Naive thymus-derived CD8-positive, alpha-beta T cell (primary cell): ENCODE results near the gene RNF150. TPM values are rescaled to one million over a fixed set of nuclear protein-coding genes. Genes with fewer than 3 reads are reported as not detected.
"Not testable (repeated sequence)": the region's sequence is repeated elsewhere in the genome, so short reads cannot be mapped to it uniquely, and the experiment has no call there.

Source experiments
- ATAC-seq, 2 donors: fragments of 150-1000 bp; cut with Tn5 transposase in 1 of 2; sonication (Bioruptor Pico), chemical (Tn5 transposase) in 1 of 2; 1 replicate in 1 of 2; 2 replicates in 1 of 2; pipeline ENCODE4 v1.10.0; 2021; ENCODE audit warnings: mild to moderate bottlenecking in 2 of 2, moderate library complexity in 2 of 2
- POLR2A ChIA-PET: fragments of 350-600 bp; sonication (Branson Sonifier 250); formaldehyde crosslinking; loops from one replicate; lab custom pipeline; 2021; ENCODE audit warnings: antibody characterized with exemption; lab: Charles Lee
- DNase-seq, 10 donors: peaks; one replicate each; pipeline versions ENCODE4 v3.0.0 to v3.0.0-alpha.2; 2020 to 2022
- H3K27ac Mint-ChIP-seq, 10 donors: one replicate each; pipeline ENCODE4 v1.8.0; 2020 to 2022; ENCODE audit warnings: mild to moderate bottlenecking in 10 of 10, mixed read lengths in 10 of 10, moderate library complexity in 4 of 10, inconsistent platforms in 1 of 10
- H3K27me3 Mint-ChIP-seq, 5 donors: one replicate each; pipeline ENCODE4 v1.8.0; 2021 to 2022; ENCODE audit warnings: mixed read lengths in 5 of 5
- H3K36me3 Mint-ChIP-seq, 3 donors: one replicate each; pipeline ENCODE4 v1.8.0; 2020 to 2022; ENCODE audit warnings: mixed read lengths in 3 of 3, mild to moderate bottlenecking in 2 of 3, inconsistent platforms in 1 of 3
- H3K4me1 Mint-ChIP-seq, 4 donors: one replicate each; pipeline ENCODE4 v1.8.0; 2021 to 2022; ENCODE audit warnings: mixed read lengths in 4 of 4
- H3K4me3 Mint-ChIP-seq, 10 donors: one replicate each; pipeline ENCODE4 v1.8.0; 2020 to 2022; ENCODE audit warnings: mild to moderate bottlenecking in 10 of 10, mixed read lengths in 10 of 10, moderate library complexity in 6 of 10, inconsistent platforms in 1 of 10
- H3K9me3 Mint-ChIP-seq, 9 donors: one replicate each; pipeline ENCODE4 v1.8.0; 2020 to 2022; ENCODE audit warnings: mixed read lengths in 9 of 9, mild to moderate bottlenecking in 3 of 9, inconsistent platforms in 1 of 9, moderate library complexity in 1 of 9
- polyA plus RNA-seq, 3 donors: library from polyadenylated mRNA; unstranded; fragments of 300-500 nt; fragmentation: Illumina TruSeq; gene quantifications; one replicate each; pipeline ENCODE4 v1.2.3, GENCODE V29; 2021
- total RNA-seq, 8 experiments: library from RNA in 2 of 8; stranded (reverse) in 2 of 8; gene quantifications; one replicate each; pipeline ENCODE4 v1.2.3 and lab custom pipeline; 2021 to 2026

Gene RNF150
- total and polyA plus RNA-seq, 5 experiments from 2014 or later, result not detected

GRCh38 chr4:140849526-140849925 lies 283.7 kb downstream of the RNF150 start:
- peaks cover 0 to 5% (median 0%) of the 10 kb centered on the region in 4 donors for H3K4me1 Mint-ChIP-seq
- no peaks in the 10 kb centered on the region for H3K36me3 Mint-ChIP-seq
- DNase-seq (no peak), ATAC-seq (no peak)
- POLR2A ChIA-PET, result no interaction called here
- H3K4me3 Mint-ChIP-seq, result no peak overlapping the region
- peaks cover 0 to 6% (median 0%) of the 10 kb centered on the region in 9 donors for H3K9me3 Mint-ChIP-seq
- H3K27me3 Mint-ChIP-seq, result peaks cover 5 to 32% (median 18%) of the 10 kb centered on the region in 5 donors
- H3K27ac Mint-ChIP-seq, result no peak overlapping the region

GRCh38 chr4:140846736-140847135 lies 286.5 kb downstream of the RNF150 start:
- no peak for DNase-seq
- peaks cover 5 to 32% (median 13%) of the 10 kb centered on the region in 5 donors for H3K27me3 Mint-ChIP-seq
- POLR2A ChIA-PET, result no interaction called here
- H3K4me1 Mint-ChIP-seq, result peaks cover 0 to 5% (median 0%) of the 10 kb centered on the region in 4 donors
- ATAC-seq, result no peak
- H3K27ac Mint-ChIP-seq, result no peak overlapping the region
- peaks cover 0 to 6% (median 0%) of the 10 kb centered on the region in 9 donors for H3K9me3 Mint-ChIP-seq
- H3K4me3 Mint-ChIP-seq, result no peak overlapping the region
- H3K36me3 Mint-ChIP-seq, result no peaks in the 10 kb centered on the region

- Mint-ChIP-seq H3K27ac (no peak overlapping the region), H3K4me1 (no peaks in the 10 kb centered on the region), H3K9me3 (peaks cover 0 to 6% (median 0%) of the 10 kb centered on the region in 9 donors), H3K4me3 (no peak overlapping the region), H3K27me3 (peaks cover 0 to 15% (median 5%) of the 10 kb centered on the region in 5 donors), H3K36me3 (no peaks in the 10 kb centered on the region)
- DNase-seq (no peak), ATAC-seq (no peak)
- POLR2A ChIA-PET, result no interaction called here
These were observed 289.2 kb downstream of the RNF150 start for GRCh38 chr4:140844061-140844460.

DNA sequence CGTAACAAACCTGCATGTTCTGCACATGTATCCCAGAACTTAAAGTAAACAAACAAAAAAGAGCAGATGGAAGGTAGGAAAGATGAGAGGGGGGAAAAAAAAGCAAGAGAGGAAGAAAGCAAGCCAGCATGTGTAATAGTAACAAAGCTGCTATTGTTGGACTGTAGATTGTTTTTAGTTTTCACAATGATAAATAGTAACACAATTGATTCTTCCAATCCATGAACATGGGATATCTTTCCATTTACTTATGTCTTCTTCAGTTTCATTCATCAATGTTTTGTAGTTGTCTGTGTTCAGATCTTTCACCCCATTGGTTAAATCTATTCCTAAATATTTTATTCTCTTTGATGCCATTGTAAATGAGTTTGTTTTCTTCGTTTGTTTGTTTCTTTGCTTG lies 292.1 kb downstream of the RNF150 start:
- no peak for ATAC-seq
- Mint-ChIP-seq H3K4me1 (peaks cover 0 to 4% (median 0%) of the 10 kb centered on the region in 4 donors), H3K27ac (no peak overlapping the region), H3K27me3 (peaks cover 0 to 4% (median 0%) of the 10 kb centered on the region in 5 donors), H3K4me3 (no peak overlapping the region), H3K9me3 (peaks cover 0 to 3% (median 0%) of the 10 kb centered on the region in 9 donors), H3K36me3 (no peaks in the 10 kb centered on the region)
- no peak for DNase-seq
- POLR2A ChIA-PET, result no interaction called here

GRCh38 chr4:140839888-140840790 lies 293.1 kb downstream of the RNF150 start:
- Mint-ChIP-seq H3K36me3 (no peaks in the 10 kb centered on the region), H3K27me3 (peaks cover 0 to 4% (median 0%) of the 10 kb centered on the region in 5 donors), H3K4me1 (peaks cover 0 to 7% (median 0%) of the 10 kb centered on the region in 4 donors), H3K27ac (no peak overlapping the region), H3K4me3 (no peak overlapping the region), H3K9me3 (peaks cover 0 to 3% (median 0%) of the 10 kb centered on the region in 9 donors)
- ATAC-seq, result no peak
- POLR2A ChIA-PET, result no interaction called here
- no peak for DNase-seq

DNA sequence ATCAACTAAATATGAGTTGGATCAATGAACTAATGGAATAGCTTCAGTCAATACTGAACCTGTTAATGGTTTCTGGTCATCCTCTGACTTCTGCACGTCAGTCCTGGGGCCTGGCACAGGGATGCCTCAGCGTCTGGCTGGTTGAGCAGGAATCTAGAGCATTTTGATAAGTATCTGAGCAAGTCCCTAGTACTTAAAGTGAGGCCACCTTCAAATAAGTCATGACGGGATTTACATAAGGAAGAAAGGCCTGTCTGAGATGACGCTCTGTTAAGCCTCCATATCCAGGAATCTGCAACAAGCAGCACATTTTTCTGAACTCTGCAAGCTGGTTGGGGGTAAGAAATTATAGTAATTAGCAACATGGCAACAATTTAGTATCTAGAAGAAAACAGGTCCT lies 293.9 kb downstream of the RNF150 start:
- peaks cover 0 to 3% (median 0%) of the 10 kb centered on the region in 9 donors for H3K9me3 Mint-ChIP-seq
- peaks cover 0 to 4% (median 0%) of the 10 kb centered on the region in 5 donors for H3K27me3 Mint-ChIP-seq
- ATAC-seq (no peak), DNase-seq (no peak)
- H3K4me1 Mint-ChIP-seq, result peaks cover 0 to 8% (median 0%) of the 10 kb centered on the region in 4 donors
- H3K4me3 Mint-ChIP-seq, result no peak overlapping the region
- no peaks in the 10 kb centered on the region for H3K36me3 Mint-ChIP-seq
- no peak overlapping the region for H3K27ac Mint-ChIP-seq
- POLR2A ChIA-PET, result no interaction called here

GRCh38 chr4:140837736-140838135 lies 295.5 kb downstream of the RNF150 start:
- Mint-ChIP-seq H3K9me3 (peaks cover 0 to 3% (median 0%) of the 10 kb centered on the region in 9 donors), H3K27ac (no peak overlapping the region), H3K4me1 (peaks cover 0 to 8% (median 0%) of the 10 kb centered on the region in 4 donors), H3K4me3 (no peak overlapping the region), H3K27me3 (peaks cover 0 to 8% (median 0%) of the 10 kb centered on the region in 5 donors), H3K36me3 (no peaks in the 10 kb centered on the region)
- DNase-seq (no peak), ATAC-seq (no peak)
- POLR2A ChIA-PET, result no interaction called here

- H3K4me1 Mint-ChIP-seq, result peaks cover 0 to 12% (median 0%) of the 10 kb centered on the region in 4 donors
- POLR2A ChIA-PET, result no interaction called here
- H3K4me3 Mint-ChIP-seq, result no peak overlapping the region
- H3K36me3 Mint-ChIP-seq, result no peaks in the 10 kb centered on the region
- DNase-seq, result no peak
- no peak overlapping the region for H3K27ac Mint-ChIP-seq
- ATAC-seq, result no peak
- no peaks in the 10 kb centered on the region for H3K9me3 Mint-ChIP-seq
- peaks cover 0 to 12% (median 0%) of the 10 kb centered on the region in 5 donors for H3K27me3 Mint-ChIP-seq
These were observed 298.3 kb downstream of the RNF150 start for GRCh38 chr4:140834839-140835495.

DNA sequence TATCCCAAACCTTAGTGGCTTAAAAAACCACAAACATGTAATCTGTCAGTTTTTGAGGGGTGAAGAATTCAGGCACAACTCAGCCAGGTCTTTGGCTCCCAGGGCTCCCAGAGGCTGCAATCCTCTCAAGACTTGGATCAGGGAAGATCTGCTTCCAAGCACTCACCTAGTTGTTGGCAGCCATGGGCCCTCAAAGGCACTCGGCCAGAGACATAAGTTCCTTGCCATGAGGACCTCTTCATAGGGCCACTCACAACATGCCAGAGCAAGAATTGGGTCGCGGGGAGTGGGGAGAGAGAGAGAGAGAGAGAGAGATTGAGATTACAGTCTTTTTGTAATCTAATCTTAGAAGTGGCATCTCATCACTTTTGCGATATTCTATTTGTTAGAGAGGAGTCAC lies 300.0 kb downstream of the RNF150 start:
- Mint-ChIP-seq H3K4me1 (peaks cover 0 to 20% (median 0%) of the 10 kb centered on the region in 4 donors), H3K36me3 (no peaks in the 10 kb centered on the region), H3K9me3 (peaks cover 0 to 7% (median 0%) of the 10 kb centered on the region in 9 donors), H3K4me3 (no peak overlapping the region), H3K27ac (no peak overlapping the region), H3K27me3 (peaks cover 0 to 22% (median 6%) of the 10 kb centered on the region in 5 donors)
- POLR2A ChIA-PET, result no interaction called here
- no peak for DNase-seq
- no peak for ATAC-seq

GRCh38 chr4:140829825-140830224 lies 303.4 kb downstream of the RNF150 start:
- Mint-ChIP-seq H3K4me3 (no peak overlapping the region), H3K4me1 (peaks cover 0 to 24% (median 0%) of the 10 kb centered on the region in 4 donors), H3K36me3 (peaks cover 0 to 2% (median 0%) of the 10 kb centered on the region in 3 donors), H3K27me3 (peaks cover 3 to 25% (median 8%) of the 10 kb centered on the region in 5 donors), H3K27ac (peak overlapping the region in 2 of 10 donors; percentile 13 to 28), H3K9me3 (peaks cover 0 to 7% (median 0%) of the 10 kb centered on the region in 9 donors)
- DNase-seq, result no peak
- POLR2A ChIA-PET, result no interaction called here
- no peak for ATAC-seq

- H3K9me3 Mint-ChIP-seq, result peaks cover 0 to 9% (median 2%) of the 10 kb centered on the region in 9 donors
- DNase-seq (no peak), ATAC-seq (no peak)
- no peak overlapping the region for H3K4me3 Mint-ChIP-seq
- H3K27ac Mint-ChIP-seq, result no peak overlapping the region
- peaks cover 0 to 2% (median 0%) of the 10 kb centered on the region in 3 donors for H3K36me3 Mint-ChIP-seq
- POLR2A ChIA-PET, result no interaction called here
- H3K4me1 Mint-ChIP-seq, result peaks cover 0 to 24% (median 0%) of the 10 kb centered on the region in 4 donors
- H3K27me3 Mint-ChIP-seq, result peaks cover 4 to 17% (median 8%) of the 10 kb centered on the region in 5 donors
These were observed 306.6 kb downstream of the RNF150 start for GRCh38 chr4:140826701-140827027.

DNA sequence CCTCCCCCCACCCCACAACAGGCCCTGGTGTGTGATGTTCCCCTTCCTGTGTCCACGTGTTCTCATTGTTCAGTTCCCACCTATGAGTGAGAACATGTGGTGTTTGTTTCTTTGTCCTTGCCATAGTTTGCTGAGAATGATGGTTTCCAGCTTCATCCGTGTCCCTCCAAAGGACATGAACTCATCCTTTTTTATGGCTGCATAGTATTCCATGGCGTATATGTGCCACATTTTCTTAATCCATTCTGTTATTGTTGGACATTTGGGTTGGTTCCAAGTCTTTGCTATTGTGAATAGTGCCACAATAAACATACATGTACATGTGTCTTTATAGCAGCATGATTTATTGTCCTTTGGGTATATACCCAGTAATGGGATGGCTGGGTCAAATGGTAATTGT lies 312.7 kb downstream of the RNF150 start:
- DNase-seq, ATAC-seq, H3K36me3 Mint-ChIP-seq, H3K4me1 Mint-ChIP-seq, H3K4me3 Mint-ChIP-seq, H3K27ac Mint-ChIP-seq, POLR2A ChIA-PET, H3K9me3 Mint-ChIP-seq, H3K27me3 Mint-ChIP-seq: not testable (repeated sequence)

DNA sequence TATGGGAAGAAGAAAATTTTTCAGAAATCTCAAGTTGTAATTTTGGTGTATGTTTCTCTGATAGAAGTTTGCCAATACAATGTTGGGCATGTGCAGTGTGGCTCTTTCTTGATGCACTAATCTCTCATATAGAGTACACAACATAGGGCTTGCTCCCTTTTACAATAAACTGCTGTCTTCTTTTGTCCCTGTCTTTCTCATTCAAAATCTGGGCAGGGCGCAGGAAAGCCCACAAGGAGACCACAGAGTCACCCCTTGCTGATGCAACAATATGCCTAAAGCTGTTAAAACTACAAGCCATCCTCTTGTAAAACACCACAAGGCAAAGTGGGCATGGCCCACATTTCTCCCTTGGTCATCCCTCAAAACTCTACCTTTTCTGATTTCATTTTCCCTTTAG lies 313.7 kb downstream of the RNF150 start:
- no peak overlapping the region for H3K27ac Mint-ChIP-seq
- H3K4me1 Mint-ChIP-seq, result no peaks in the 10 kb centered on the region
- H3K27me3 Mint-ChIP-seq, result peaks cover under 1 to 16% (median 4%) of the 10 kb centered on the region in 5 donors
- POLR2A ChIA-PET, result no interaction called here
- no peaks in the 10 kb centered on the region for H3K36me3 Mint-ChIP-seq
- H3K4me3 Mint-ChIP-seq, result no peak overlapping the region
- no peak for DNase-seq
- peaks cover 0 to 6% (median under 1%) of the 10 kb centered on the region in 9 donors for H3K9me3 Mint-ChIP-seq
- ATAC-seq, result no peak
